ENCODE measurements around the gene KCTD1. TPM values are rescaled to one million over a fixed set of nuclear protein-coding genes. Genes with fewer than 3 reads are reported as not detected.

The KCTD1 gene
- total RNA-seq, 3 donors from 2014 or later (not counting 1 experiment from before 2014, with no cell fraction given) = 3.8 to 5.8 (median 5.7) TPM

DNA sequence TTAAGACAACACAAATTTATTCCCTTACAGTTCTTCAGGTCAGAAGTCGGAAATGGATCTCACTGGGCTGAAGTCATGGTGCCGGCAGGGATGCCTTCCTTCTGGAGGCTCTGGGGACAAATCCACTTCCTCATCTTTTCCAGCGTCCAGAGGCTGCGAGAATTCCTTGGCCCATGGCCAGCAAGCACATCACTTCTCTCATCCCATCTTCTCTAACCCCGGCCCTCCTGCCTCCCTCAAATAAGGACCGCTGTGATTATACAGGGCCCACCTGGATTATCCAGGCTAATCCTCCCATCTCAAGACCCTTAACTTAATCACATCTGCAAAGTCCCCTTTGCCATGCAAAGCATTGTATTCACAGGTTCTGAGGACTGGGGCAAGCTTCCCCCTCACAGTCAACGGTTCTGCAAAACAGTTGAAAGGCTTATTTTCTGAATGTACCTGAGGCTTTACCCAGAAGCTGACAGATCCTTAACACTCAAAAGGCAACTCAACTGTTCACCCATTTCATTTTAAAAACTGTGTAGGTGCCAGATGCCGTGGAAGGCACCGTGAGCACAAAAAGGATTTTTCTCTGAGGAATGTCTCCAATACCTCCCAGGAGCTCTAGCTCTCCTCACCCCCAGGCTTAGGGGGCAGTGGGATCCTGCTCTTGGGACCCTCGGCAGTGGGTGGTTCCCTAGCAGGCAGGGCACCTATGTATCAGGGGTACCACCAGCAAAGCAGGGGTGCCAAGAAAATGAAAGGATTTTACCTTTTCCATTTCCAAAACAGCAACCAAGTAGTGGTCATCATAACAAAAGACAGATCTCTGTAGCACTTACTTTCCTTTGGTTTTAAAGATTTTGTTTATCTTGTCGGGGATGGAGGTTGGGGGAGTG is 84.0 kb downstream of the KCTD1 start:
- H3K27ac Mint-ChIP-seq = no peak overlapping the region
- no peak overlapping the region for H3K27ac ChIP-seq (ENCODE audit: low read length)
- H3K4me1 Mint-ChIP-seq = no peaks in the 10 kb centered on the region
- 91% methylated on average over 11 of the region's 11 CpGs for WGBS (ENCODE audit: insufficient coverage)
- TF ChIP-seq, protein P1, sequence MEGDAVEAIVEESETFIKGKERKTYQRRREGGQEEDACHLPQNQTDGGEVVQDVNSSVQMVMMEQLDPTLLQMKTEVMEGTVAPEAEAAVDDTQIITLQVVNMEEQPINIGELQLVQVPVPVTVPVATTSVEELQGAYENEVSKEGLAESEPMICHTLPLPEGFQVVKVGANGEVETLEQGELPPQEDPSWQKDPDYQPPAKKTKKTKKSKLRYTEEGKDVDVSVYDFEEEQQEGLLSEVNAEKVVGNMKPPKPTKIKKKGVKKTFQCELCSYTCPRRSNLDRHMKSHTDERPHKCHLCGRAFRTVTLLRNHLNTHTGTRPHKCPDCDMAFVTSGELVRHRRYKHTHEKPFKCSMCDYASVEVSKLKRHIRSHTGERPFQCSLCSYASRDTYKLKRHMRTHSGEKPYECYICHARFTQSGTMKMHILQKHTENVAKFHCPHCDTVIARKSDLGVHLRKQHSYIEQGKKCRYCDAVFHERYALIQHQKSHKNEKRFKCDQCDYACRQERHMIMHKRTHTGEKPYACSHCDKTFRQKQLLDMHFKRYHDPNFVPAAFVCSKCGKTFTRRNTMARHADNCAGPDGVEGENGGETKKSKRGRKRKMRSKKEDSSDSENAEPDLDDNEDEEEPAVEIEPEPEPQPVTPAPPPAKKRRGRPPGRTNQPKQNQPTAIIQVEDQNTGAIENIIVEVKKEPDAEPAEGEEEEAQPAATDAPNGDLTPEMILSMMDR (IDR thresholded peaks at IDR 0.05) = no peak
- H3K36me3 ChIP-seq (ENCODE audit: control insufficient read depth, insufficient read depth, low read length) = no peaks in the 10 kb centered on the region
- intact Hi-C loops (cut with micrococcal nuclease) = no loop called here
- no peak overlapping the region for H3K4me3 ChIP-seq (ENCODE audit: low read length)
- H3K4me1 ChIP-seq (ENCODE audit: control insufficient read depth, insufficient read depth, low read length) = no peaks in the 10 kb centered on the region
- H3K9me3 ChIP-seq (ENCODE audit: control insufficient read depth, insufficient read depth, low read length) = no peaks in the 10 kb centered on the region
- no peak overlapping the region for H3K4me3 Mint-ChIP-seq
- no peak for DNase-seq
- H3K27me3 ChIP-seq (ENCODE audit: control insufficient read depth, insufficient read depth, low read length) = no peaks in the 10 kb centered on the region
- no peaks in the 10 kb centered on the region for H3K36me3 Mint-ChIP-seq
- no peaks in the 10 kb centered on the region for H3K27me3 Mint-ChIP-seq (ENCODE audit: low read depth in 2 of 2)
- H3K9me3 Mint-ChIP-seq = no peaks in the 10 kb centered on the region
- no peak for ATAC-seq

DNA sequence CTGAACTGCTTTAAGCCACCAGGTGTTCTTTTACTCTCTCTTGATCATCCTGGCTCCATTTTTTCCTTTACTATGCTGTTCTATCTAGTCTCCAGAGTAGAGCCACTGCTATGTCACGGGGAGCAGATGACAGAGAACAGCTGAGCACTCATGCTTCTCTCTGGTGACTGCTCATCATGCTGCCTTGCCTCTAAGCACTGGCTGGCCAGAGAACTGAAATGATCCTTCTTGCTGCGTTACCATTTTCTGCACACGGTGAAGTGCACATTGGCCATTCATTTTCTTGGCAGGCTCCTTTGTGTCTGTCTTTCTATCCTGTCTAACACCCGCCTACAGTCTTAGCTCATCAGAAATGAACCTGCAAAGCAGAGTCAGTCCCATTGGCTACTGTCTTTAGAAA is 86.0 kb downstream of the KCTD1 start:
- Mint-ChIP-seq H3K4me3 (no peak overlapping the region), H3K27me3 (ENCODE audit: low read depth in 2 of 2) (no peaks in the 10 kb centered on the region), H3K9me3 (no peaks in the 10 kb centered on the region), H3K27ac (no peak overlapping the region), H3K36me3 (no peaks in the 10 kb centered on the region), H3K4me1 (peaks cover 8 to 9% of the 10 kb centered on the region in 2 donors)
- DNase-seq (no peak), ATAC-seq (no peak)
- Histone ChIP-seq H3K9me3 (ENCODE audit: control insufficient read depth, insufficient read depth, low read length) (no peaks in the 10 kb centered on the region), H3K27me3 (ENCODE audit: control insufficient read depth, insufficient read depth, low read length) (no peaks in the 10 kb centered on the region), H3K4me1 (ENCODE audit: control insufficient read depth, insufficient read depth, low read length) (no peaks in the 10 kb centered on the region), H3K36me3 (ENCODE audit: control insufficient read depth, insufficient read depth, low read length) (no peaks in the 10 kb centered on the region), H3K27ac (ENCODE audit: low read length) (no peak overlapping the region), H3K4me3 (ENCODE audit: low read length) (no peak overlapping the region)
- TF ChIP-seq, protein P1 (IDR thresholded peaks at IDR 0.05) = no peak
- intact Hi-C loops (cut with micrococcal nuclease) = no loop called here
- 95% methylated on average over 4 of the region's 4 CpGs for WGBS (ENCODE audit: insufficient coverage)

DNA sequence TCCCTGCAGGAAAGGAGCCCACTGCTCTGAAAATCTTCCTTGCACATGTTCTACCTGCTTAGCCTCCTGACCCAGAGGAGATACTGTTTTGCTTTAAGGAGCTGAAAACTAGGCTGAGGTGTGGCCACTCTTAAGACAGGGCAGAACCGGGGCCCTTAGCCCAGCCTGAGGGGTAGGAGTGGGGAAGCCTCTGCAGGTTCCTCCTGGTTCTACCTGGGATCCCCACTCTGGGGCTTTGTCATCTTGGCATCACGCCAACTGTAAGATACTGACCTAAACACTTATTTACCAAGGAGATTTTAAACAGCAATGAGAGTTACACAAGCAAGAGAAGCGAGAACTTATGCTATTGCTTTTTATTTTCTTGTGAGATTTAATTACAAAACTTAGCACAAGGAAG is 86.9 kb downstream of the KCTD1 start:
- ATAC-seq (no peak), DNase-seq (no peak)
- H3K9me3 ChIP-seq (ENCODE audit: control insufficient read depth, insufficient read depth, low read length) = no peaks in the 10 kb centered on the region
- H3K27me3 ChIP-seq (ENCODE audit: control insufficient read depth, insufficient read depth, low read length) = no peaks in the 10 kb centered on the region
- Mint-ChIP-seq H3K4me3 (no peak overlapping the region), H3K9me3 (no peaks in the 10 kb centered on the region), H3K4me1 (peaks cover 8 to 9% of the 10 kb centered on the region in 2 donors), H3K27me3 (ENCODE audit: low read depth in 2 of 2) (no peaks in the 10 kb centered on the region), H3K27ac (no peak overlapping the region), H3K36me3 (no peaks in the 10 kb centered on the region)
- WGBS (ENCODE audit: insufficient coverage) = 94% methylated on average over 3 of the region's 3 CpGs
- H3K36me3 ChIP-seq (ENCODE audit: control insufficient read depth, insufficient read depth, low read length) = no peaks in the 10 kb centered on the region
- TF ChIP-seq, protein P1 (IDR thresholded peaks at IDR 0.05) = no peak
- H3K27ac ChIP-seq (ENCODE audit: low read length) = no peak overlapping the region
- H3K4me3 ChIP-seq (ENCODE audit: low read length) = no peak overlapping the region
- H3K4me1 ChIP-seq (ENCODE audit: control insufficient read depth, insufficient read depth, low read length) = no peaks in the 10 kb centered on the region
- intact Hi-C loops (cut with micrococcal nuclease) = no loop called here
